AG08395 (cell line): Measurements from ENCODE around the gene TGFBR2.
A peak's percentile ranks its signal among the peaks of the same experiment; 100 is the strongest.

Experiments used
- DNase-seq: peaks from one replicate; pipeline ENCODE4 v3.0.0; 2012; ENCODE audit warnings: mixed read lengths, low spot score

Gene TGFBR2

DNA sequence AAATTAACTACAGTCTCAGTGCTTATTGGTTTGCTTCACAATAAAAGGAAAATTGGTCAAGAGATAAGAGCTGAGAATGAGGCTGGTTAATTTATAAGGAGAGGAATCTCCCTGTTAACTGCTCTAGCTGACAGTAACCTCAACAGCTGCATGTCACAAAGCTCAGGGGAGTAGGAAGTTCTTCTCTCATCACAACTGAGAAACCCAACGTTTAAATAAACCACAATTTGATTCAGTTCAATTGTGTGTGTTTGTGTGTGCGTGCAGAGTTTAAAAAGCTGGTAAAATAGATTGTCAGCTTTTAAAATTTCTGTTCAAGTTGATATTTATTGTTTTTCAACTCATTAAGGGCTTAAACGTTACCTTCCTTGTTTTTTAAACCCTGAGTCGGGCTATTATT, 3.5 kb upstream of the TGFBR2 start:
- no peak for DNase-seq

- no peak for DNase-seq
These were observed 2.3 kb upstream of the TGFBR2 start for GRCh38 chr3:30604093-30604492.

DNA sequence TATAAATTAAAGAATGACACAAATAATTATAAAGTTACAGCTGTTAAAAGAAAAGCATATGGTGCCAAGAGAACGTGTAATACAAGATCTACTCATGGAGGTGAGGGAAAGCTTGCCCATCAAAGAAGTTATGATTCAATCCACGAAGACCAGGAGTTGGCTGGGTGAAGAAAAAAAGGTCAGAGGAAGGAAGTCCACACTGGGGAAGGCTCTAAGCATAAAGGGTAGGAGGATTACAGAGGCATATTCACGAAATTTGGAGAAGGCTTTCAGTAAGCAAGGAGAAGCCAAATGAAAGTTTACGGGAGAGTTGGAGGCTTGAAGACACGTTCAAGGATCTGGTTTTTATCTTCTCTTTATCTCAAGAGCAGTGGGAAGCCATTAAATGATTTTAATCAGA, 1.8 kb upstream of the TGFBR2 start:
- no peak for DNase-seq

DNA sequence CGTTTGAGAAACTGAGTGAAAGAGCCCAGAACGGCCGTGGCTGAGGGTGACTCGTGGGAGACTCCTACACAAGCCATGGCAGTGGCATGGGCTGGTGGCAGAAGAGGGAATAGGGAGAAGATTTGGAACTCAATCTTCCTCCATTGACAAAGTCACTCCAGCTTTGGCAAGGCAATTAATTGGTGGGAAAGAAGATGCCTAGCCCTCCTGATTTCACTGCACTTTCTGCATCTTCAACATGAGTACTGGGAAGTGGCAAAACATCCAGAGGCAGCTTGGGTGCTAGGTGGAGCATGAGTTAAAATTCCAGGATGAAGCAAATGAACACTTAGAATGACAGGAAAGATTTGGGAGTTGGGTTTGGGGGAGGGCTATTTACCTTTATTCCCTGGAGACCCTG, 1.4 kb upstream of the TGFBR2 start:
- no peak for DNase-seq

GRCh38 chr3:30605706-30606300, 598 bp upstream of the TGFBR2 start:
- DNase-seq = no peak

- peak; percentile 19 for DNase-seq
These were observed 832 bp downstream of the TGFBR2 start for GRCh38 chr3:30607032-30607833.

DNA sequence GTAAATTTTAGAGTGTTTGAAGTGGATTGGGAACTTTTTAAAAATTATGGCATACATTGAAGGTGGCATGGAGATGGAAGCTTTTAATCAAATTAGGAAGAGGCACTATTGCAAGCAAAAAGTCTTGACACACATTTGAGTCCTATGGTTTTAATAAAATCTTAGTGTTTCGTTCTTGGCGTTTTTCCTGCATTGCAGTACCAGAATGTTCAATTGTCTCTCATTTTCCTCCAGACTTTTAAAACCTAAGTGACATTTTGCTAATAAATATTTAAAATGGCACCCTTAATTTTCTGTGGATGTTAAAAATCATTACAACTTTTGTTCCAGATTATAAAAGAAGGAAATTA, 2.2 kb downstream of the TGFBR2 start:
- DNase-seq = no peak

- DNase-seq = no peak
These were observed 3.7 kb downstream of the TGFBR2 start for GRCh38 chr3:30609930-30610701.

DNA sequence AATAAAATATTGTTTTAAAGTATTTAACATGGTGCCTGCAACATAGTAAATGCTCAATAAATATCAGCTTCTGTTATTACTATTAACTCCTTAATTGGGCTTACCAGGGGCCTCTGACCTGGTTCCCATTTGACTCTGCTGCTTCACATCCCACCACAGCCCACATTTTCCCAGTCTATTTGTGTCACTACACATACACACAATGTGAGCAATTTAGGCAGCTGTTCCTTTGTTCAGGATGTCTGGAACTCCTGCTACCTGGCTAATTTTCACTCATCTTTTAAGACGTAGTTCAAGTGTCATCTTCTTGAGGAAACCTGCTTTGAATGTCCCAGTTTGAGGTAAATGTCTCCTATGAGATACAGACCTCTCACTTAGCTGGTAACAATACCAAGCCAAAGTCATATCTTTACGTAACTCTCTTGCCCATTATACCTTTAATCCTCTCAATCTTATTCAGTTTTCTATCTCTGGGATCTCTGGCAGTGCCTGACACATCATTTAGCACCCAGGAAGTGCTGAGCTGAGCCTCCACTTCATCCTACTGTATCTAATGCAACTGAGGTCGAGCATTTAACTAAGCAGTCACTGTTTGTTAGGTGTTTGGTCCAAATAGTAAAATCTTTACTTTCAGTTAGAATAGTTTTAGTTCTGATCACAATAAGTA, 4.4 kb downstream of the TGFBR2 start:
- DNase-seq = no peak

DNA sequence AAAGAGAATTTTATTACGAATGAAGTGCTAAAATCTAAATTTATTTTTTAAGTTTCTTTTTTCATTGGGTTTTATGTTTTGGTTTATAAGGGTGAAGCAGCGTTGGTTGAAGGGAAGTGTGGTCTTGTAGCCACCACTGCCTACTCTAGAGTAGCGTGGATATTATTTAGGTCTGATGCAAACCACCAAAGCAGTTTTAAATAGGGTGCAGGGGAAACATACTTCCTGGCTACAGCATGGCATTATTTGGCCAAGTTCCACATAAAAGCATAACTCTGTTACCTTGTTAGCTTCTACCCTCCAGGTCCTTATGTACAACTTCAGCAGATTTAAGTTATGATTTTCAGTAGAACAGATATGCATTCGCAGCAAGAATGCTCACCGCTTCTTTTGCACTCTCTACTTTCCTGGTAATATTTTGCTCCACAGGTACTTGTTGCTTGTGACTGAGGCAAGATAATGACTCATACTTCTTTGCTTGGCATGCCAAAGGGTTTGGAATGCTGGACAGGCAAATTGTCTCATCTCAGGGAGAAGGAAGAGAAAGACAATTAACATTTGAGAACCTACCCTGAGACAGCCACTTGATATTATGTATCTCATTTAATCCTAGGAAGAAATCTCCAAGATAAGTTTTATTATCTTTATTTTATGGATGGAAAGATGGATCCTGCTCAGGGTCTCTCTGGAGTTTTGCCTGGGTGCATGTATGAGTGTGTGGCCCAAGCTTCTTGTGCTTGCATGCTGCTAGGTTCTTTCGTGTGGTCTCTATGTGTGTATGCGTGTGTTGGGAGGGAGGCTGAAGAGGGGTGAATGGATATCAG, 5.4 kb downstream of the TGFBR2 start:
- peak; percentile 60 for DNase-seq

GRCh38 chr3:30612437-30613132, 6.2 kb downstream of the TGFBR2 start:
- DNase-seq = no peak

DNA sequence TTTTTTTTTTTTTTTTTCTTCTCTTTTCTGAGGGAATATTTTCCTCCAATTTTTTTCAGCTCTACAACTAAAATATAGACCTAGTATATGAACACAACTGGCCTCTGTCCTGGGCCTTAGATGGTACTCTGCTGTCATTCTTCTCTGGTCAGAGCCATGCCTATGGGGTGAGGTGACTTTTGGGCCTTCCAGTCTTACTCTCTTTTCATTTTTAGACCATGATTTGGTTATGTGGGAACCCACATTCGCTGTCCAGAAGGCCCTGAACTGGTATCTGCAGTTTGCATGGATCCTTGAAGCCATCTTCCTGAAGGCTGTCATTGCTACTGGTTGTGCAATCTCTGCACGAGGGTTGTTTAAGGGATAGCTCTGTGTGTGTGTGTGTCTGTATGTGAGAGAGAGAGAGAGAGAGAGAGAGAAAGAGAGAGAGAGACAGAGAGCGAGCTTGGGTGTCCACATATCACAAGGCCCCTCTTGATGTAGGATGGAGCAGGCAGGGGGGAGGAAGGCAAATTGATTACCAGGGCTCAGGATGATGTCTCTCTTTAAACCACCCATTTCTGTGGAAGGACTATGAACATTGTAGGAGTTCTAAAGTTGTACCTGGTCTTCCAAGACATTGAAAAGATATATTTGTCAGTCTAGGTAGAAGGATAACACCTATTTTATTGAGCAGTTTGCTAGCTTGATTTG, 6.9 kb downstream of the TGFBR2 start:
- no peak for DNase-seq

DNA sequence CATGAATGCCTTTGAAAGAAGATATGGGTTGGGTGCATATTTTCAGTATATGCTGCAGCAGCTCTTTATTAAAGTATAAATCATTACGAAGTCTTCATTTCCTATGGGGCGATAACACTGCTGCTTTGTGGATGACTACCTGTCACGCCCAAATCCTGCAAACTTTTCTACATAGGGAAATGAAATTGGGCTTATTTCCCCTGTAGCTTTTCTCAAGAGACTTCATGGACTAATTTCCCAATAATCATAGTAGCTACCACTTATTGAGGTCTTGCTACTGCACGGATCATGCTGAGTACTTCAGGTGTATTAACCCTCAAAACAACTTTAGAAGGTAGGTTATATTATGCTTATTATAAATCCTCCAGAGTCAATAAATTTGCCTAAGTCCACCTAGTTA, 8.0 kb downstream of the TGFBR2 start:
- no peak for DNase-seq

DNA sequence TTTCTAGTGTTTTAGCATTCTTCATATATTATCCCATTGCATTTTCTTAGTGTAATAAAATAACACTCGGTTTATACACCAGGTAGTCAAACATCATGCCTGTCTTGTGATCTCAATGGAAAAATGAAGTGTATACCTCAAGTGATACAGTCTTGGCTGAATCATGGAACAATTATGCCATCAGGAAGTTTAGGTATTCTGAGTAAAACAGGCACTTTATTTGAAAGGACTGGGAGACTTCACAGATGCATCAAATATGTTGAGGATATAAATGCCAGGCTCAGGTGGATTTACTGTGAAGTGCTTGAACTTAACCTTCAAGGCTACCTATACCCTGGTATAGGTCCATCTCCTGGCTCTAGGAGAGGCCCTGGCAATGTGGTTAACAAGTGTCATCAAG, 8.5 kb downstream of the TGFBR2 start:
- no peak for DNase-seq

DNA sequence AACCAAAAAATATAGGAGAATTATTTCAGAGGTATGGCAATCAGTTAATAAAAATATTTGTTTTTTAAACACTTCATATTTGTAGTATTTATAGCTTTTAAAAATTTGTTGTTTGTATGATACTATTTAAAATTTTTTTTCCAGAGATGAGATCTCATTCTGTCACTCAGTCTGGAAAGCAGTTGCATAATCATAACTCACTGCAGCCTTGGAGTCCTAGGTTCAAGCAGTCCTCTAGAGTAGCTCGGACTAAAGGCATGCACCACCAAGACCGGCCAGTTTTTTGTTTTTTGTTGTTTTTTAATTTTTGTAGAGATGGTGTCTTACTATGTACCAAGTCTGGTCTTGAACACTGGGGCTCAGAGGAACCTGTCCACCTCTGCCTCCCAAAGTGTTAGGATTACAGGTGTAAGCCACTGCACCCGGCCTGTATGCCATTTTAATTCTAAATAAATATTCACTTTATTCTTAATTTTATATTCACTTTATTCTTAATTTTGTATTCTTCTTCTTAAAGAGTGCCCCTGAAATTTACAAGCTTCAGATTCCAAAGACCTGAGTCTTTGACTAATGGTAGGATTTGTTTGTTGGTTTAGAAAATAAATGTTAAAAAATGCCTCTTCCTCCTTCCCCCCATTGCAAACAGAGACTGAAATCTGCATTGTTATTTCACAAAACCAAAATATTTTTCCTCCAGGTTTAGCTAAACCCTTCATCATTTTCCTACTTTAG, 9.4 kb downstream of the TGFBR2 start:
- peak; percentile 6 for DNase-seq

GRCh38 chr3:30616347-30617027, 10.1 kb downstream of the TGFBR2 start:
- no peak for DNase-seq

- no peak for DNase-seq
These were observed 10.7 kb downstream of the TGFBR2 start for GRCh38 chr3:30617069-30617468.

DNA sequence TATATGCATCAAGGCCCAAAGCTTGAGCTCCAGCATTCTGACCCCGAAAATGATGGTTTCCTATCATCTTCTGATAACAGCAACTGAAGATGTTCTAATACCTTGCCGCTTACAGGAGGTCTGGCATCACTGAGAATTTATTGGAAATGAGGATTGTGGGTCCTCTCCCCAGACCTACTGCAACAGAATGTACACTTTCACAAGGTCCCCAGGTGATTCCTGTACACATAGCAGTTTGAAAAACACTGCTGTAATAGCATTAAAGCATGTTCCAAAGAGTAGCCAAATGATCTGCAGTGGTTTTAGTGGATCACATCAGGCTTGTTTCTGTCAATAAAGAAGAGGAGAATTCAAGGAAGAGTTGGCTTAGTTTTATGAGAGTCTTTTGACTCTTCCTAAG, 11.3 kb downstream of the TGFBR2 start:
- no peak for DNase-seq

DNA sequence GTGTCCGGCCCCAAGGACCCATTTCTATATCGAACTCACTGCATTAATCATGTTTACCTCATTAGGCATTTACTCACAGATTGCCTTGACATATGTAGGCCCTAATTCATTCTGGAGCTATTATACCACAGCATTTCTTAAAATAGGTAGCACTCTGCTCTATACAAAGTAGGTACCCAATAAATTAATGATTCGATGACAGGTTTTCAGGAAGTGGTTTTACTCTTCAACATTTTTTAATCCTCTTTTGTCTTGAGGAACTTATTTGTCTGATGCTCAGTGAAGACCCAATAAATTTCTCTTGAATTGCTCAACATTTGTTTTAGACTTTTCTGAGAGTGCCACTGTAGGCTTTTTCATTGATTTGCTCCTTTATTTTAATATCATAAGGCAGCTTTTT, 12.1 kb downstream of the TGFBR2 start:
- no peak for DNase-seq
